NCI-H1436 (cell line): ENCODE results near the gene TSPAN15.

ENCODE experiments used
- DNase-seq: peaks from one replicate; lab custom pipeline; 2025; lab: John Stamatoyannopoulos, UW

The TSPAN15 gene

GRCh38 chr10:69466158-69466490 lies 14.9 kb downstream of the TSPAN15 start:
- DNase-seq, result no peak

GRCh38 chr10:69466689-69467088 lies 15.4 kb downstream of the TSPAN15 start:
- no peak for DNase-seq

- no peak for DNase-seq
Measured at GRCh38 chr10:69467928-69468750, 16.9 kb downstream of the TSPAN15 start.

GRCh38 chr10:69468751-69469089 lies 17.5 kb downstream of the TSPAN15 start:
- DNase-seq, result no peak

- DNase-seq, result no peak
Measured at GRCh38 chr10:69469976-69470375, 18.7 kb downstream of the TSPAN15 start.

- no peak for DNase-seq
Measured at GRCh38 chr10:69470463-69471384, 19.5 kb downstream of the TSPAN15 start.

GRCh38 chr10:69472142-69472541 lies 20.9 kb downstream of the TSPAN15 start:
- no peak for DNase-seq

GRCh38 chr10:69472544-69472943 lies 21.3 kb downstream of the TSPAN15 start:
- no peak for DNase-seq

- DNase-seq, result no peak
Measured at GRCh38 chr10:69473304-69473990, 22.2 kb downstream of the TSPAN15 start.

- no peak for DNase-seq
Measured at GRCh38 chr10:69474742-69475432, 23.6 kb downstream of the TSPAN15 start.

GRCh38 chr10:69475433-69475830 lies 24.2 kb downstream of the TSPAN15 start:
- DNase-seq, result no peak

- no peak for DNase-seq
Measured at GRCh38 chr10:69477968-69478597, 26.8 kb downstream of the TSPAN15 start.

- DNase-seq, result no peak
Measured at GRCh38 chr10:69479240-69480067, 28.2 kb downstream of the TSPAN15 start.

GRCh38 chr10:69480068-69480412 lies 28.8 kb downstream of the TSPAN15 start:
- no peak for DNase-seq

- DNase-seq, result no peak
Measured at GRCh38 chr10:69481305-69481704, 30.0 kb downstream of the TSPAN15 start.

GRCh38 chr10:69481811-69482524 lies 30.7 kb downstream of the TSPAN15 start:
- no peak for DNase-seq

GRCh38 chr10:69483963-69484362 lies 32.7 kb downstream of the TSPAN15 start:
- DNase-seq, result no peak

GRCh38 chr10:69484736-69485135 lies 33.5 kb downstream of the TSPAN15 start:
- DNase-seq, result no peak

- DNase-seq, result no peak
Measured at GRCh38 chr10:69486922-69487730, 35.9 kb downstream of the TSPAN15 start.
